HG03558 (cell line): ENCODE data around the gene ID3.

Experiments used
- ATAC-seq: cut with Tn5 transposase; IDR thresholded peaks from one replicate; pipeline ENCODE4 v1.9.1; 2021; ENCODE audit warnings: moderate number of reproducible peaks; ENCODE audit not compliant: unreplicated experiment; ENCODE audit errors: extremely low read depth

ID3 gene

GRCh38 chr1:23529146-23530086, 29.9 kb downstream of the ID3 start:
- ATAC-seq, result no peak

- ATAC-seq, result no peak
Measured at GRCh38 chr1:23528250-23528978, 30.9 kb downstream of the ID3 start.

- no peak for ATAC-seq
Measured at GRCh38 chr1:23527900-23528249, 31.4 kb downstream of the ID3 start.

- ATAC-seq, result no peak
Measured at GRCh38 chr1:23527366-23527765, 31.9 kb downstream of the ID3 start.

- no peak for ATAC-seq
Measured at GRCh38 chr1:23526329-23527041, 32.8 kb downstream of the ID3 start.

- no peak for ATAC-seq
Measured at GRCh38 chr1:23525558-23526250, 33.6 kb downstream of the ID3 start.

- ATAC-seq, result no peak
Measured at GRCh38 chr1:23524716-23525401, 34.4 kb downstream of the ID3 start.

- no peak for ATAC-seq
Measured at GRCh38 chr1:23524163-23524562, 35.1 kb downstream of the ID3 start.

GRCh38 chr1:23522244-23522982, 36.9 kb downstream of the ID3 start:
- ATAC-seq, result no peak

GRCh38 chr1:23521588-23521987, 37.7 kb downstream of the ID3 start:
- no peak for ATAC-seq

- ATAC-seq, result no peak
Measured at GRCh38 chr1:23517581-23517980, 41.7 kb downstream of the ID3 start.

GRCh38 chr1:23515905-23516304, 43.4 kb downstream of the ID3 start:
- no peak for ATAC-seq

- ATAC-seq, result no peak
Measured at GRCh38 chr1:23514111-23514679, 45.1 kb downstream of the ID3 start.

- ATAC-seq, result no peak
Measured at GRCh38 chr1:23509896-23510295, 49.4 kb downstream of the ID3 start.
